ENCODE results near the gene DIP2A.

DIP2A gene

GRCh38 chr21:46600305-46600704, 141.6 kb downstream of the DIP2A start:
- DNase-seq: no peak

- DNase-seq: no peak
These were observed 142.3 kb downstream of the DIP2A start for GRCh38 chr21:46600978-46601377.

GRCh38 chr21:46603228-46603627, 144.5 kb downstream of the DIP2A start:
- no peak for DNase-seq

- no peak for DNase-seq
These were observed 145.8 kb downstream of the DIP2A start for GRCh38 chr21:46604329-46604974.

GRCh38 chr21:46604975-46605766, 146.5 kb downstream of the DIP2A start, which contains the start of gene S100B:
TSS of gene S100B (minus strand) at chr21:46605082. CDS start at chr21:46602415, 2,667 bp downstream.
- no peak for DNase-seq

GRCh38 chr21:46605767-46606426, 147.2 kb downstream of the DIP2A start:
- peak; percentile 43 for DNase-seq

- no peak for DNase-seq
These were observed 147.7 kb downstream of the DIP2A start for GRCh38 chr21:46606427-46606813.

- no peak for DNase-seq
These were observed 148.9 kb downstream of the DIP2A start for GRCh38 chr21:46607636-46608035.

GRCh38 chr21:46608672-46609111, 150.0 kb downstream of the DIP2A start:
- no peak for DNase-seq

GRCh38 chr21:46610018-46610701, 151.5 kb downstream of the DIP2A start:
- DNase-seq: no peak

GRCh38 chr21:46613391-46613790, 154.7 kb downstream of the DIP2A start:
- DNase-seq: no peak

- DNase-seq: no peak
These were observed 157.4 kb downstream of the DIP2A start for GRCh38 chr21:46616050-46616449.

- DNase-seq: no peak
These were observed 158.0 kb downstream of the DIP2A start for GRCh38 chr21:46616656-46617055.

GRCh38 chr21:46617267-46618051, 158.8 kb downstream of the DIP2A start:
- DNase-seq: no peak

GRCh38 chr21:46618738-46619379, 160.2 kb downstream of the DIP2A start:
- no peak for DNase-seq
